Mucosa of gallbladder (tissue), 1 donor: ENCODE data around the gene ANGPTL2. TPM values are rescaled to one million over a fixed set of nuclear protein-coding genes. Genes with fewer than 3 reads are reported as not detected.

Experiments used
- DNase-seq: peaks from one replicate; pipeline ENCODE4 v3.0.0-alpha.2; 2020; ENCODE audit warnings: low spot score
- total RNA-seq: library from RNA; stranded (reverse); gene quantifications from one replicate; pipeline ENCODE4 v1.2.1, GENCODE V29; 2021
- donor health status: DM: no; HTN: no; CAD: no.

Gene ANGPTL2
- total RNA-seq, 1 donor from 2014 or later = 55.2 TPM

- DNase-seq = no peak
Observed at GRCh38 chr9:127136880-127137639, 14.6 kb upstream of the ANGPTL2 start.

GRCh38 chr9:127136081-127136879, 13.8 kb upstream of the ANGPTL2 start:
- DNase-seq = no peak

GRCh38 chr9:127135056-127135745, 12.8 kb upstream of the ANGPTL2 start:
- DNase-seq = no peak

GRCh38 chr9:127133739-127134167, 11.3 kb upstream of the ANGPTL2 start:
- DNase-seq = peak; percentile 53

GRCh38 chr9:127132921-127133647, 10.6 kb upstream of the ANGPTL2 start:
- no peak for DNase-seq

- DNase-seq = no peak
Observed at GRCh38 chr9:127132375-127132774, 9.9 kb upstream of the ANGPTL2 start.

GRCh38 chr9:127131871-127132270, 9.4 kb upstream of the ANGPTL2 start:
- DNase-seq = no peak

- DNase-seq = peak; percentile 56
Observed at GRCh38 chr9:127130661-127131538, 8.5 kb upstream of the ANGPTL2 start.

GRCh38 chr9:127130235-127130634, 7.8 kb upstream of the ANGPTL2 start:
- DNase-seq = no peak

- DNase-seq = no peak
Observed at GRCh38 chr9:127129718-127130085, 7.3 kb upstream of the ANGPTL2 start.

GRCh38 chr9:127129073-127129717, 6.8 kb upstream of the ANGPTL2 start:
- no peak for DNase-seq

- no peak for DNase-seq
Observed at GRCh38 chr9:127128341-127129072, 6.1 kb upstream of the ANGPTL2 start.

GRCh38 chr9:127126971-127127370, 4.5 kb upstream of the ANGPTL2 start:
- no peak for DNase-seq

- DNase-seq = no peak
Observed at GRCh38 chr9:127124792-127125191, 2.4 kb upstream of the ANGPTL2 start.

GRCh38 chr9:127124111-127124531, 1.7 kb upstream of the ANGPTL2 start:
- no peak for DNase-seq

- DNase-seq = peak; percentile 51
Observed at GRCh38 chr9:127123064-127123890, 842 bp upstream of the ANGPTL2 start.

GRCh38 chr9:127121628-127122175, 733 bp downstream of the ANGPTL2 start:
- no peak for DNase-seq

- no peak for DNase-seq
Observed at GRCh38 chr9:127119320-127119709, 3.1 kb downstream of the ANGPTL2 start.
